ENCODE results near the gene MRLN. TPM values are rescaled to one million over a fixed set of nuclear protein-coding genes. Genes with fewer than 3 reads are reported as not detected.

Gene MRLN
- total and polyA plus RNA-seq, 2 of the 8 experiments (the other 6 are each of a cell fraction or from before 2014, with no cell fraction given) = 0.21 TPM; not detected in 1

DNA sequence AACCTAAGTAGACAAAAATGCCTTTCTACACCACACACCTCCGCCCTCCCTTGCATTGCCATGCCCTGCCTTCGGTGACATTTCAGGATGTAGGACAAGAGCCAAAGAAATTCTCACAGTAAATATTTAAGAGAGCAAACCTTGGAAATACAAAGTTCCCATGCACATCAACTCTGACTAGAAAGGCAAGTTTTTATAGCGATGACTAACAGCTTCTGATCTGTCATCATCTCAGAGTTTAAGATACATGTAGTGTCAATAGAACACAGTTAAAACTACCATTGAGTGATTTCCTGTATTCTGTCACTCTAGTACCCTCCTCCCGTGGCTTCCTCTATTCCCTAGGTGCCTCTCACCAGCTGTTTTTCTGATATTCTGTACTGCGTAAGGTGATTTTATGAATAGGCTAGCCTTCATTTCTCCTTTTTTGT is 64.3 kb downstream of the MRLN start:
- H3K36me3 ChIP-seq (ENCODE audit: control insufficient read depth in 2 of 4, insufficient read depth in 4 of 4, low read length in 3 of 4) = peaks cover 0 to 1% (median 0%) of the 10 kb centered on the region in 4 experiments; a peak in 1 of 8 replicates
- no peaks in the 10 kb centered on the region for H3K79me2 ChIP-seq (ENCODE audit: control insufficient read depth in 1 of 2, insufficient read depth in 2 of 2, low read length in 2 of 2)
- no peak overlapping the region for H3K27ac ChIP-seq (ENCODE audit: low read depth, low read length)
- no peak overlapping the region for H3K4me2 ChIP-seq (ENCODE audit: insufficient read depth in 1 of 2, low read depth in 2 of 2, low read length in 2 of 2)
- H3K23me2 ChIP-seq (ENCODE audit: low read depth, low read length) = no peaks in the 10 kb centered on the region
- H2AFZ ChIP-seq (ENCODE audit: low read length) = no peak overlapping the region
- H4K5ac ChIP-seq (ENCODE audit: insufficient read length, low read depth, low read length) = no peak overlapping the region
- no peaks in the 10 kb centered on the region for H4K20me1 ChIP-seq (replicated peaks in 1 of 2; ENCODE audit: control insufficient read depth in 1 of 2, insufficient read depth in 2 of 2, low read length in 2 of 2)
- no peak for DNase-seq (ENCODE audit: low read depth in 1 of 2, low spot score in 2 of 2)
- no peaks in the 10 kb centered on the region for H3K79me1 ChIP-seq (ENCODE audit: low read depth, low read length)
- ChIA-PET POLR2A (ENCODE audit: partially characterized antibody) (interaction anchor here (1.5 to 1.6 kb wide), 2 partner anchors 12 to 19 kb away, joined by 3 to 4 read pairs; no protein-coding TSS in a partner anchor), CTCF (ENCODE audit: partially characterized antibody) (interaction anchor here (0.7 to 1.2 kb wide), 2 partner anchors 9 to 25 kb away, joined by 3 to 5 read pairs; no protein-coding TSS in a partner anchor)
- H3K27me3 ChIP-seq (replicated peaks in 1 of 4; ENCODE audit: control insufficient read depth in 3 of 4, extremely low read depth in 1 of 4, insufficient read depth in 3 of 4, low read length in 3 of 4) = no peaks in the 10 kb centered on the region
- no peak overlapping the region for H3K4me3 ChIP-seq (ENCODE audit: extremely low read depth in 1 of 4, insufficient read depth in 2 of 4, low read depth in 3 of 4, low read length in 4 of 4)
- H2BK5ac ChIP-seq (ENCODE audit: low read depth, low read length) = no peak overlapping the region
- H4K8ac ChIP-seq (ENCODE audit: extremely low read depth, insufficient read depth, low read length) = no peak overlapping the region
- TF ChIP-seq CHD2 (IDR thresholded peaks at IDR 0.05; ENCODE audit: low read length) (no peak), BCL11A (IDR thresholded peaks at IDR 0.05; ENCODE audit: low read depth in 2 of 2, low read length in 2 of 2) (no peak), NANOG (IDR thresholded peaks at IDR 0.05; ENCODE audit: insufficient read depth, low read depth, low read length, poor library complexity, severe bottlenecking) (no peak), CBX5 (IDR thresholded peaks at IDR 0.05; ENCODE audit: low read depth, low read length) (no peak), RBBP5 (IDR thresholded peaks at IDR 0.05; ENCODE audit: borderline replicate concordance, low read depth, low read length) (no peak), BACH1 (IDR thresholded peaks at IDR 0.05; ENCODE audit: low read length) (no peak), TCF12 (IDR thresholded peaks at IDR 0.05; ENCODE audit: low read depth, low read length) (no peak), SP1 (IDR thresholded peaks at IDR 0.05; ENCODE audit: low read depth, low read length) (no peak), TAF1 (IDR thresholded peaks at IDR 0.05; ENCODE audit: low read depth, low read length) (no peak), RXRA (IDR thresholded peaks at IDR 0.05; ENCODE audit: insufficient read depth, low read depth, low read length) (no peak), SIN3A (conservative IDR thresholded peaks at IDR 0.05 in 1 of 2, IDR thresholded peaks at IDR 0.05 in 1 of 2; ENCODE audit: low read depth in 1 of 2, low read length in 2 of 2) (no peak), SUZ12 (IDR thresholded peaks at IDR 0.05; ENCODE audit: low read length) (no peak)
- 91% methylated on average over 5 of the region's 5 CpGs; no CpG with 5 or more reads in 1 of the 2 experiments for WGBS, 2 experiments (ENCODE audit: extremely low coverage in 1 of 2, insufficient coverage in 1 of 2, insufficient read length in 1 of 2, insufficient replicate concordance in 2 of 2, low coverage in 1 of 2, low lambda C conversion rate in 2 of 2, missing lambda C conversion rate in 1 of 2)
- no peak overlapping the region for H4K91ac ChIP-seq (replicated peaks; ENCODE audit: insufficient read length, low read length)
- peaks cover 0 to 2% (median 0%) of the 10 kb centered on the region in 4 experiments; a peak in 2 of 7 replicates for H3K4me1 ChIP-seq (replicated peaks in 1 of 4; ENCODE audit: control insufficient read depth in 3 of 4, insufficient read depth in 4 of 4, low read length in 3 of 4)
- no peak overlapping the region for H2BK12ac ChIP-seq (ENCODE audit: low read depth, low read length)
- no peak overlapping the region for H3K9ac ChIP-seq (replicated peaks in 1 of 4; ENCODE audit: extremely low read depth in 1 of 4, low read depth in 3 of 4, low read length in 3 of 4)
- H3K56ac ChIP-seq (replicated peaks; ENCODE audit: insufficient read length, low read depth, low read length) = no peak overlapping the region
- H3K18ac ChIP-seq (ENCODE audit: extremely low read depth, low read length) = no peak overlapping the region
- H3K4ac ChIP-seq (replicated peaks; ENCODE audit: insufficient read length, low read depth, low read length) = no peak overlapping the region
- FAIRE-seq = no peak
- H2BK20ac ChIP-seq (ENCODE audit: low read length) = no peak overlapping the region
- no peak overlapping the region for H2AK5ac ChIP-seq (ENCODE audit: low read depth, low read length)
- no peak overlapping the region for H2BK15ac ChIP-seq (ENCODE audit: low read length)
- no peaks in the 10 kb centered on the region for H3K9me3 ChIP-seq (ENCODE audit: insufficient read depth in 2 of 2, low read depth in 1 of 2, low read length in 1 of 2)
- no peak overlapping the region for H3K14ac ChIP-seq (ENCODE audit: insufficient read length)
- H2BK120ac ChIP-seq (replicated peaks; ENCODE audit: low read depth, low read length) = no peak overlapping the region
- no peak overlapping the region for H3K23ac ChIP-seq (ENCODE audit: insufficient read length)

Measured in H1 (cell line).